GM03348 (cell line): ENCODE data around the gene GRIK5.
A peak's percentile ranks its signal among the peaks of the same experiment; 100 is the strongest.

Source experiments
- DNase-seq: peaks from one replicate; pipeline ENCODE4 v3.0.0; 2012; ENCODE audit warnings: low spot score

GRIK5 gene

GRCh38 chr19:41988947-41989346 lies 81.1 kb downstream of the GRIK5 start:
- DNase-seq = no peak

GRCh38 chr19:41987141-41987860 lies 82.7 kb downstream of the GRIK5 start:
- DNase-seq = no peak

DNA sequence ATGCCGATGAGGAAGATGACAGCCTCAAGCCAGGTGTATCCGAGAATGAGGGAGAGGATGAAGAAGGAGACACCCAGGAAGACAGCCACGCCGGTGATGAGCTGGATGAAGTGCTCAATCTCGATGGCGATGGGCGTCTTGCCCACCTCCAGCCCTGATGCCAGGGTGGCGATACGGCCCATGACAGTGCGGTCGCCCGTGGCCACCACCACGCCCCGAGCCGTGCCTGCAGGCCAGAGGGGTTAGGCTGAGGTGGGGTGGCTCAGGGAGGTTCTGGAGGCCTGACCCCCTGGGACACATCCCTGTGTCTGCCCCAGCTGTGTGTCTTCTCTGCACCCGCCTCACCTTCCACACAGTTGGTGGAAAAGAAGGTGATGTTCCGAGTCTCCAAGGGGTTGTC lies 85.0 kb downstream of the GRIK5 start:
- DNase-seq = no peak

GRCh38 chr19:41981724-41982123 lies 88.3 kb downstream of the GRIK5 start:
- DNase-seq = no peak

DNA sequence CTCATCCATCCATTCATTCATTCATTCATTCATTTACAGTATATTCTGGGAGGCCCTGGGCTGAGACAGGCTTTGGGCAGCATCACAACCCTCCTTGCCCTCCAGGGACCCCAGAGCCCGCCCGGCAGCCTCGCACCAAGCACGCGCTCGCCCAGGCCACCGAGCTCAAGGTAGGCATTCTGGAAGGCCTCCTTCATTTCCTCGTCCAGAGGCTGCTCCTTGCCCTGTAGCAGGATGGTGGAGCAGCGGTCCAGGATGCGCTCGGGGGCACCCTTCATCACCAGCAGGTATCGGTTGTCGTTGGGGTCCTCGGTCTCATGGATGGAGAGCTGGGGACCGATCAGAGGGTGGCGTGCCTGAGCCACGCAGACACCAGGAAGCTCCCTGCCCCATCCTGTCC lies 91.5 kb downstream of the GRIK5 start:
- DNase-seq = no peak

DNA sequence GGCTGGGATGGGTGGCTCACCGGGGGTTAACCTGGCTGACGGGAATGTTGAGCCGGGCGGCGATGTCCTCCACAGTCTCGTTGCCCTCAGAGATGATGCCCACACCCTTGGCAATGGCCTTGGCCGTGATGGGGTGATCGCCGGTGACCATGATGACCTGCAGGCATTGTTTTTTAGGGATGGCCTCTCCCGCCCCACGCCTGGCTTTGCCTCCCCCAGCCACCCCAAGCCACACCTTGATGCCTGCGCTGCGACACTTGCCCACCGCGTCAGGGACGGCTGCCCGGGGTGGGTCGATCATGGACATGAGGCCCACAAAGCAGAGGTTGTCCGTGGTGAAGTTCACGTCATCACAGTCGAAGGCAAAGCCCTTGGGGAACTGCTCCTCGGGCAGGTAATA lies 92.1 kb downstream of the GRIK5 start:
- no peak for DNase-seq

DNA sequence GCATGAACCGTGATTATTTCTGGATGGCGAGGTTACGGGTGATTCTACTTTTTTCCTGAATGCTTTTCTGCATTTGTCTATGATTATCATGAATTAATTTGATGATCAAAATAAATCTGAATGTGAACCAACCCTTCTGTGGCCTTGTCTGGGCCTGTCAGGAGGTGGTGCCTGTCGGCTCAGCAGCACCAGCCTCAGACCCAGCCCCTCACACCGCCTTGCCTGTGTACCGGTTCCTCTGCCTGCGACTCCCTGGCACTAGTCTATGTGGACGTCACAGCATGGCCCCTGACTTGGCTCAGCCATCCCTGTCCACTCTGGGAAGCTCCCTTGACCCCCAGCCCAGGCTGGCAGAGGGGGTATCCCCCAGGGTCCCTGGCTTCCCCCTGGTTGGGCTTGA lies 95.4 kb downstream of the GRIK5 start:
- no peak for DNase-seq

- no peak for DNase-seq
Measured at GRCh38 chr19:41971363-41971762, 98.6 kb downstream of the GRIK5 start.

DNA sequence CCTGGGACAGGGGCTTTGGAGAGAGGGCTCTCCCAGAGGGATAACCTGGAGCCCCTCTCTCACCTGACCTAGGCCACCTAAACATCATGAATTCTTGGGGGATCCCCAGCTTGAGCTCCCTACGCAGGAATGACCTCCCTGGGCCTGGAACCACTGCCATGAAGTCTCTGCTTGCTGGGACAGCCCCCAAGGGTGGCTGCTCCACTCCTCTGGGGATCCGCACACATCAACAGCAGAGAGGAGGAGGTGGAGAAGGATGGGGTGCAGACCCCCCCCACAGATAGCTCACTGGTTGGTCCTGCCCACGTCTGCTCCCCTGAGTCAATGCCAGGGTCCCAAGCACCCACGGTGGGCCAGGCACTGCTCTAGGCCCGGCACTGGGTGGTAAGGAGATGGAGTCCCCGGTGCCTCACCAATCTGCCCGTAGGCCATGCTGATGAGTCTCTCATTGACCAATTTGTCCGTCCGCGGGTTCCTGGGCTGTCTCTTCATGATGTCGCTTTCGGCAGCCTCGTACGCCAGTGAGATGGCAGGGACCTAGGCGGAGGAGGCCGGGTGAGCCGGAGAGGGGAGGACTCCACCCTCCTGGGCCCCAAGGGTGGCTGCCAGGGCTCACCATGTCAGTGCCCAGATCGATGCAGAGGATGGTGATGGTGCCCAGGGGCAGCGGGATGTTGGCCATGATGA lies 100.1 kb downstream of the GRIK5 start:
- no peak for DNase-seq

DNA sequence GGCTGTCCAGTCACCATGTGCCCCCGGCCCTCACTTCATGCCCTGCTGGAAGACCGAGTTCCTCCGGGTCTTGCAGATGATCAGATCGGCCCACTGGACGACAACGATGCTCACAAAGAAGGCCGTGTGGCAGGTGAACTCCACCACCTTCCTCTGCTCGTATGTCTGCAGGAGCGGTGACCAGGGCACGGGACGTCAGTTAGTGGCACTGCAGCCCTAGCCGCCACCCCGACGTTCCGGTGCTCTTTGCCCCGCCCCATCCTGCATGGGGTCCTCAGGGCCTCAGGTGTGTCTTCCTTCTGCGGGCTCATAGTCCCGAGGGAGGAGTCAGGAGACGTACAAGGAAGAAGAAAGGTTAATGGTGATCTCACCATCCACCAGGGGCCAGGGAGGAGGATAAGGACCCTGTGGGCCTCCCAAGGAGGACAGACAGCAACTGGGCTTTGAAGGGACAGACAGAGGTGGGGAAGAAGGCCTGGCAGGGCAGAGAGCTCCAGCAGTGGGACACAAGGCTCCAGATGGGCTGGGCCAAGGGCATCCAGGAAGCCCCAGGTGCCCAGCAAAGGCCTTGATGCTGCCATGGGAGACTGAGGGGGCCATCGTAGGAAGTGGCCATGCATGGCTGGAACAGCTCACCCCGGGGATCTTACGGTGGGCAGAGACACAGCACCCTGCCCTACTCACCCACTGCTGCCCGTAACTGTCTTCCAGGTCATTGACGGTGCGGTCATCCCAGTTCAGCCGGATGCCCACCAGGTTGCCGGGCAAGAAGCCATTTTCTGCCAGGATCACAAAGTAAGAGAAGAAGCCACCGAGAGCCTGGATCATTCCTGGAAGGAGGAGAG lies 101.0 kb downstream of the GRIK5 start:
- no peak for DNase-seq

DNA sequence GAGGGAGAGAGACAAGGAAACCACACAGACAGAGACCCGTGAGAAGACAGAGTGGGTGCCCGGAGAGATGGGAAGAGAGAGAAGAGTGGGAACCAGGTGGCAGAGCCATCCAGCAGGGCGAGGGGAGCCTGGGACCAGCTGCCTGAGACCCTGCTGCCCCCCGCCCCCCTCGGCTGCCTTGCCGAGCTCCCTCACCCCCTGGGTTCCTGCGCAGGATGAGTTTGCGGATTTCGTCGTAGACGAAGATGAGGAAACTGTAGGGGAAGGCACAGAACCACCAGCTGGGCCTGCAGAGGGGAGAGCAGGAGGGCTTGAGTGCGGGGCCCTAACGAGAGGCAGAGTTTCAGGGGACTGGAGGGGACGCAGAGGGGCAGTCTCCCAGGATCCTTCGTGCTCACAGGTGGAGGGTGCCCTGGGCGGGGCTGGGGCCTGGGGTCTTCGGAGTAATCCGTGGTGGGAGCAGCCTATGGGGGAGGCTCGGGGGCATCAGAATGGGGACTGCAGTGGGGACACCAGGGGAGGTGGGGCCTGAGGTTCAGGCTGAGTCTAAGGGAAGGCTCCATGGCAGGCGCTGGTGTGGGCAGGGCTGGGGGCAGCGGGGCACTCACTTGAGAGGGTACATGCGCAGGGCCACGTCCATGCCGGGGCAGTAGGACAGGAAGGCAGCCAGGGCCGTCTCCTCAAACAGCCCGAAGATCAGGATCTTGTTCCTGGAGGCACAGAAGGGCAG lies 102.8 kb downstream of the GRIK5 start:
- DNase-seq = no peak

GRCh38 chr19:41965106-41965505 lies 104.9 kb downstream of the GRIK5 start:
- no peak for DNase-seq

DNA sequence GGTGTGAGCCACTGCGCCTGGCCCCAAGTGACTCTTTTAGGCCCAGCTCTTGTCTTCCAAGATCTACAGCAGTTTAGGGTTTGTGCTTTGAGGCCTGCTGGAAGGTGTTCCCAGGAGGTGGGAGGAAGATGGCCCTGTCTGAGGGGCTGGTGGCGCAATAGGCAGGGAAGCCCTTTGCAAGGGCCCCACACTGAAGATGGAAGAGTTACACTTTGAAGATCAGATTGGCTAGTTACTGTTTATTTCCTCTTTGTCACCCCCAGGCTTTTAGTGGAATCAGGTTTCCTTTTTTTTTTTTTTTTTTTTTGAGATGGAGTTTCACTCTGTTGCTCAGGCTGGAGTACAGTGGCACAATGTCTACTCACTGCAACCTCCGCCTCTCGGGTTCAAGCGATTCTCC lies 109.0 kb downstream of the GRIK5 start:
- no peak for DNase-seq

DNA sequence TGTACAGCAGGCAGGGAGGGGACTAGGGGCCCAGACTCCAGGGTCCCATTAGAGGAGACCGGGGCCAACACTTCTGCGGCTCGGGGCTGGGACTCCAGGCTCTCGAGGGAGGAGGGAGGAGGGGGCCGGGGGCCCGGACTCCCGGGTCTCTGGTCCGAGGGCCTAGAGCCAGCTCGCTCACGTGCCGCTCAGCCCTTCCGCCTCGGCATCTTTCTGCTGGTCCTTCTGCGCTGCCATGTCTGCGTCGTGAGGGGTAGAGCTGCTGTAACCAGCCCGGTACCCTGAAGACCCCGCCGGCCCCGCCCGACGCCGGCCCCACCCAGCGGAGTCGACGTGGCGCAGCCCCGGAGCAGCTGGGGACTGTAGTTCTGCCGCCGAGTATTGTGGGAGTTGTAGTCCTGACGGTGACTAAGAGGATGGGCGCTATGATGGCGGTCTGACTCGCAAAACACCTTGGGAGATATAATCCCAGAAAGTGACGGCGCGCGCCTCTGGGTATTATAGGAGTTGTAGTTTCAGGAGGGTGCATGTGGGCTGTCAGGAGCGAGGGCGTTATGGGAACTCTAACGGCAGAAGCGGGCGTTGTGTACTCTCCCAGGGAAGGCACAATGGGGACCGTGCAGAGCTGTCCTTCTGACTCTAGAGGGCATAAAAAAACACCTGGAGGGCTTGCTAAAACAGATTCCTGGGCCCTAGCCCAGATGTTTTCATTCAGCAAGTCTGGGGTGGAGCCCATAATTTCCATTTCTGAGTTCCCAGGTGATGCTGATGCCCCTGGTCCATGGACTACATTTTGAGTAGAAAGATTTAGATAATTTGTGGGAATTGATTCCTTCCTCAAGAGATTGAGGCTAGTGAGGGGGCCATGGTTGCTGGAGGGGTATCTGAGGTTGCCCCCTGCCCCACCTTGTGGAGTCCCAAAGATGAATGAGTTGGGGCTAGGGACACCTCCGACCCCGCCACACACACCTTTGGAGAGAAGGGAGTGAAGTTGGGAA lies 110.7 kb downstream of the GRIK5 start, which contains the start of gene RABAC1:
Gene RABAC1 (minus strand): TSS at position 266 of the 998 bp plus-strand sequence. CDS start 29 bp downstream, at position 237.
- DNase-seq = peak; percentile 97

GRCh38 chr19:41958367-41959055 lies 111.5 kb downstream of the GRIK5 start:
- peak; percentile 95 for DNase-seq

DNA sequence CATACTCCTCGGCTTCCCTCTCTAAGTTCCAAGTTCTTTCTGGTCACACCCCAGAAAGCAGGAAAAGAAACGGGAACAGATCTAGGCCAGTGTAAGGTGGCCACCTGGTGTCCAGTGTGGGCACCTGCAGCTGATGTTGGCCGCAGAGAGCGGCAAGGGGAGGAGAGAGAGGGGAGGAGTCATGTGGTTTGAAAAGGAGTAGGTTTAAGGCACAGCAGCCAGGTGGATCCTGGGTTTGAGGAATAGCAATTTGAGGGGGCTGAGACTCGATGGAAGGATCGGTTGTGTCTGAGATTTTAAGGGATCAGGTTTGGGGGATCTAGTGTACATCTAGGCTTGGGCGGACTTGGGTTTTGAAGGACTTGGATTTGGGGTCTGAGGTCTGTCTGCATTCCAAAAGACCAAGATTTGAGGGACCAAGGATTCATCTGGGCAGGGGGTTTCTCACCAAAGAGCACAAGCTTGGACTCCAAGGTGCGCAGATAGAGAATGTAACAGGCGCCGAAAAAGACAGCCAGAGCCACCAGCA lies 112.1 kb downstream of the GRIK5 start:
- peak; percentile 91 for DNase-seq

GRCh38 chr19:41957161-41957837 lies 112.7 kb downstream of the GRIK5 start:
- DNase-seq = no peak

- no peak for DNase-seq
Measured at GRCh38 chr19:41956621-41957020, 113.4 kb downstream of the GRIK5 start.

DNA sequence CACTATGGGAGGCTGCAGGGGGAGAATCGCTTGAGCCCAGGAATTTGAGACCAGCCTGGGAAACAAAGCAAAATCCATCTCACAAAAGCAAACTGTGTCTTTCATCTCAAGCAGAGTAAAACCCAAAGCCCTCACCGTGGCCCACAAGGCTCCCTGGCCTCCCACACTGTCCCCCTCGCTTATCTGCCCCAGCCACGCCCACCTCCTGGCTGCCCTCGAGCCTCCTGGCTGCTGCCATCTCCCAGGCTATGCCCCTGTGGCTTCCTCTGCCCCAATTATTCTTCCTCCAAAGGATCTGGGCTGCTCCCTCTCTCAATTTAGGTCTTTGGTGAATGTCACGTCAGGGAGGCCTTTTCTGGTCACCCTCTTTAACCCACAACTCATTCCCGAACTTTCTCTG lies 114.5 kb downstream of the GRIK5 start:
- no peak for DNase-seq
